ENCODE measurements around the gene XIAP.
"Not testable (repeated sequence)": the region's sequence is repeated elsewhere in the genome, so short reads cannot be mapped to it uniquely, and the experiment has no call there.

Gene XIAP

DNA sequence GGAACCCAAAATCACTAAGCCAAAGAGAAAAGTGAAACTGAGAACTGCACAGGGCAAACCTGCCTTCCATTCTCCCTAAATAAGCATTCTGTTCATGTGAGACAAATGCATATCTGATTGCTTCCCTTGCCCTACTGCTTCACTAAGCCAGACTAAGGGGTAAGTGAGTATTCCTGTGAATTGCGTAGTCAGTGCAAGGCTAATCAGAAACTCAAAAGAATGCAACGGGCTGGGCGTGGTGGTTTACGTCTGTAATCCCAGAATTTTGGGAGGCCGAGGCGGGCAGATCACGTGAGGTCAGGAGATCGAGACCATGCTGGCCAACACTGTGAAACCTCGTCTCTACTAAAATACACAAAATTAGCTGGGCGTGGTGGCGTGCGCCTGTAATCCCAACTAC, 10.8 kb upstream of the XIAP start:
- no peak overlapping the region for H2AFZ ChIP-seq (ENCODE audit: low read depth, low read length)
- H3K4me3 ChIP-seq (ENCODE audit: low read length) = no peak overlapping the region
- no peaks in the 10 kb centered on the region for H3K9me3 ChIP-seq (ENCODE audit: low read length)
- no peaks in the 10 kb centered on the region for H3K27me3 ChIP-seq (ENCODE audit: insufficient read depth, low read length)
- no peaks in the 10 kb centered on the region for H3K36me3 ChIP-seq (ENCODE audit: insufficient read depth, low read length)
- H3K4me1 ChIP-seq (ENCODE audit: insufficient read depth, low read length) = no peaks in the 10 kb centered on the region

DNA sequence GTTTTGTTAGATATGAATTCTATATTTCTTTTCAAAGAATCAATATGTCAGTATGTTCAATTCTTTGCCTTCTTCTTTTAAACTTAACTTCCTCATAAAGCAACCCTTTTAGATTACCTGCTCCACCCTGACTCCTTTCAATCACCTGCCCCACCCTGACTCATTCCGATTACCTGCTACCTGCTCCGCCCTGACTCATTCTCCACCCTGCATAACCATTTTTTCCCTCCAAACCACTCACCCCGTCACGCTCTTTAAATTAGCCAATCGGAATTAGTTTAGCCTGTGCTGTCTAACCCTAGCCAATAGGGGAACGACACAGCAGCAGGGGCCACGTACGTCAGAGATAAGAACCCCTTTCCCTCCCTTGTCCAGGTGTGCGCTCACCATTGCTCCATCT, 9.9 kb upstream of the XIAP start:
- not testable (repeated sequence) for H3K27me3 ChIP-seq (ENCODE audit: insufficient read depth, low read length); H3K4me3 ChIP-seq (ENCODE audit: low read length); H3K4me1 ChIP-seq (ENCODE audit: insufficient read depth, low read length); H2AFZ ChIP-seq (ENCODE audit: low read depth, low read length); H3K9me3 ChIP-seq (ENCODE audit: low read length); H3K36me3 ChIP-seq (ENCODE audit: insufficient read depth, low read length)

DNA sequence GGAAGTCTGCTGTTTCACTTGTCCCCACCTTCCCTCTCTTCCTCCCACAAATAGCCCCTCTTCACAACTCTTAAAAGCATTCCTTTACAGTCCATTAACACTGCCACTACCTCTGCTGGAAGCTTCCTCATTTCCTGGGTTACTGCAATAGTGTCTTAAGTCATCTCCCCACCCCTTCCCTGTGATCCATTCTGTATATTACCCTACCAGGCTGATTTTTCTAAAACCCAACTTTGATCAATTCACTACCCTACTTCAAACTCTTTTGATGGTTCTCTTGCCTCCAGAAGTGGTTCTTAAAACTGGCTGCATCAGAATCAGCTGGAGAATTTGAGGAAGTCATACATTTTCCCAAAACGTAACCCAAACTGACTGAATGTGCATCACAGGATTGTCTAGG, 8.8 kb upstream of the XIAP start:
- Histone ChIP-seq H3K27me3 (ENCODE audit: insufficient read depth, low read length) (no peaks in the 10 kb centered on the region), H3K9me3 (ENCODE audit: low read length) (no peaks in the 10 kb centered on the region), H3K4me1 (ENCODE audit: insufficient read depth, low read length) (no peaks in the 10 kb centered on the region), H3K36me3 (ENCODE audit: insufficient read depth, low read length) (no peaks in the 10 kb centered on the region), H3K4me3 (ENCODE audit: low read length) (no peak overlapping the region), H2AFZ (ENCODE audit: low read depth, low read length) (no peak overlapping the region)

DNA sequence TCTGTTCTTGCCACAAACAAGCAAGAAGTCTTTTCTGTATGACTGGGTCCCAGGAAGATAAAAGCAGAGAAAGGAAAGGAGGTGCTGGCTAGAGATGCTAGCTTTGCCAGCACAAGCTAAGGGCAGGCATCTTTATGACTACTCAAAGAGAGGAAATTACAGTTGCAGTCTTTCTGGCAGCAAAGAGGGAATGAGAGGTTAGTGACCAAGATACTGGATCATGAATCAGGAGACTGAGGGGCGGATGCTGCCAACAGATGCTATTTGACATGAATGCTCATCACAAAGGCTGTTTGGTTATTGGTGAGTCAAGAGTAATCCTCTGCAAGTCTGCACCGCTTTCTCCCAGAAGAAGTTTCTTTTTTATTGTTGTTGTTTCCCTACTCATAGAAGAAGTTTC, 5.5 kb upstream of the XIAP start:
- Histone ChIP-seq H3K4me3 (ENCODE audit: low read length) (no peak overlapping the region), H3K9me3 (ENCODE audit: low read length) (no peaks in the 10 kb centered on the region), H3K36me3 (ENCODE audit: insufficient read depth, low read length) (no peaks in the 10 kb centered on the region), H2AFZ (ENCODE audit: low read depth, low read length) (no peak overlapping the region), H3K27me3 (ENCODE audit: insufficient read depth, low read length) (no peaks in the 10 kb centered on the region), H3K4me1 (ENCODE audit: insufficient read depth, low read length) (no peaks in the 10 kb centered on the region)

DNA sequence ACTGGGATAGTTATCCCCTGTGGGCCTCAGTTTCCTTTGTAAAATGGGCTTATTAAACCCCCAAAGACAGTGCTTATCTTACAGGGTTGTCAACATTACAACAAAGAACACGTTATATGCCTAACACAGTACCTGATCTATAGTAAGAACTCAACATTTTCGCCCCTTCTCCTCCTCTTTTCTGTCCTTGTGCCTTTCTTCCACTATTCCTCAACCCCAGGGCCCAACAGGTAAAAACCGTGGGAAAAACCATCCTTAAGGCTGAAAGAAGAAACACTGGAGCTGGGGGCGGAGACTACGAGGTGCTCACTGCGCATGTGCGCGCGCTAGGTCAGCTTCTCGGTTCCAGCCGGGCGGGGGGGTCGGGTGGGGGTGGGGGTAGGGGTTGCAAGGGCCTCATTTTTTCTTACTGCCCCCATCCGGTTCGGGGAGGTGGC, 426 bp upstream of the XIAP start:
- Histone ChIP-seq H3K36me3 (ENCODE audit: insufficient read depth, low read length) (no peaks in the 10 kb centered on the region), H3K27me3 (ENCODE audit: insufficient read depth, low read length) (no peaks in the 10 kb centered on the region), H3K4me3 (ENCODE audit: low read length) (peak overlapping the region; percentile 93), H3K9me3 (ENCODE audit: low read length) (no peaks in the 10 kb centered on the region), H3K4me1 (ENCODE audit: insufficient read depth, low read length) (no peaks in the 10 kb centered on the region), H2AFZ (ENCODE audit: low read depth, low read length) (peak overlapping the region; percentile 37)

DNA sequence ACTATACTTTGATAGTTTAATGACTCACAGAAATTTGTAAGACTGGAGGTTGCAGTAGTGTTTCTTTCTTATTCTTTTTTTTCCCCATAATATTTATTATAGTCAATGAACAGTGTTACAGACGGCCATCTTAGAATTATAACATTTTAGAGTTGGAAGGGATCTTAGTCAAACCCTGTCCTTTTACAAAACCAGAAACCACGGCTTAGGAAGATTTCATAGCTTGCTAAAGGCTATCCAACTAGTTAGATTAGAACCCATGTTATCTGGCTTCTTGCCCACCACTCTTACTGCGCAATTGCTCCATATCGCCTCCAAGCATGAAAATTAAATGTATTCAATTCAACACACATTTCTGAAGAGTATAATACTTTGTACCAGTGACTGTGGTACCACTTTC, 1.1 kb downstream of the XIAP start:
- Histone ChIP-seq H3K27me3 (ENCODE audit: insufficient read depth, low read length) (no peaks in the 10 kb centered on the region), H2AFZ (ENCODE audit: low read depth, low read length) (no peak overlapping the region), H3K9me3 (ENCODE audit: low read length) (no peaks in the 10 kb centered on the region), H3K4me1 (ENCODE audit: insufficient read depth, low read length) (no peaks in the 10 kb centered on the region), H3K36me3 (ENCODE audit: insufficient read depth, low read length) (no peaks in the 10 kb centered on the region), H3K4me3 (ENCODE audit: low read length) (peak overlapping the region; percentile 93)

DNA sequence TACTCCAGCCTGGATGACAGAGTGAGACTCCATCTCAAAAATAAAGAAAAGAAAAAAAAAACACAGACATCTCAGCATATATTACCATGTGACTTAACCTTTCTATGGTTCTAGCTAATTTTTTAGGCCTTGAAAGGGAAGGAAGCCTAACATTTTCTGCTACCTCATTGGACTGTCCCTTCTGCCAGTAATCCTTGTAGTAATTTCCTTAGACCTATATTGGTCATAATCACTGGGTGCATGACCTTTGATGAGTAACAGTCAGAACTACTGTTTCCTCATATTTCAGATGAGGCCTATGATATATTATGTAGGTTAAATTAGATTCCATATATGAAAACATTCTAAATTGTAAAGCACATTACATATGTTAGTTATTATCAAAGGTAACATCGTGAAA, 9.6 kb downstream of the XIAP start:
- Histone ChIP-seq H3K36me3 (ENCODE audit: insufficient read depth, low read length) (no peaks in the 10 kb centered on the region), H2AFZ (ENCODE audit: low read depth, low read length) (no peak overlapping the region), H3K9me3 (ENCODE audit: low read length) (no peaks in the 10 kb centered on the region), H3K4me3 (ENCODE audit: low read length) (no peak overlapping the region), H3K27me3 (ENCODE audit: insufficient read depth, low read length) (no peaks in the 10 kb centered on the region), H3K4me1 (ENCODE audit: insufficient read depth, low read length) (no peaks in the 10 kb centered on the region)

DNA sequence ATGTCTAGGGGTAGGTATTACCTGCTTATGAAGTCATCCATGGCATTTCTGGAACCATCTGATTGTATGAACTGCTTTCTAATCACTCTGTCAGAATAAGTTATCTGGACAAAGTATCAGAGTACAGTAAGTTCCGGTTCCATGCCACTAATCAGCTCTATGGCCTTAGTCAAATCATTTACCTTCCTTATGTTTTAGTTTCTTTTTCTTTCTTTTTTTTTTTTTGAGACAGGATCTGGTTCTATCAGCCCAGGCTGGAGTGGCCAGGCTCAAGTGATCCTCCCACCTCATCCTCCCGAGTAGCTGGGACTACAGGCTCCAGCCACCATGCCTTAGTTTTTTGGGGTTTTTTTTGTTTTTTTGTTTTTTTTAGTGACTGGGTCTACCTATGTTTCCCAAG, 11.5 kb downstream of the XIAP start:
- Histone ChIP-seq H3K9me3 (ENCODE audit: low read length) (no peaks in the 10 kb centered on the region), H3K4me3 (ENCODE audit: low read length) (no peak overlapping the region), H3K27me3 (ENCODE audit: insufficient read depth, low read length) (no peaks in the 10 kb centered on the region), H3K4me1 (ENCODE audit: insufficient read depth, low read length) (no peaks in the 10 kb centered on the region), H2AFZ (ENCODE audit: low read depth, low read length) (no peak overlapping the region), H3K36me3 (ENCODE audit: insufficient read depth, low read length) (no peaks in the 10 kb centered on the region)

DNA sequence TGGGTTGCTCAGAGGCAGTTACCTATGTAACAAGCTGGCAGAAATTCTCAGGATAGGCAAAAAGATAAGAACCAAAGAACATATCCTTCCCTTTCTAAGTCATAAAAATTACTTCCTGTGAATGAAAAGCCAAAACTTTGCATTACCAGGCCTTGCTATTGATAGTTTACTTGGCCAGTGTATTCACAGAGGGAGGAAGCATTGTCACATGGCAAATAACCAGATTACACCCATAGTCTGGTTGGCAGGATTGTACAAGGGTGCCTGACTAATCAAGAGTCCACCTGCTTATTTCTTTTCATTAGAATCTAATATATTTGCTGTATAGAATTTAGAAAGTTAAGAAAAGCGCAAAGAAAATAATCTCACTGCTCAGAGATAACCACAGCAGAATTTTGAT, 14.1 kb downstream of the XIAP start:
- Histone ChIP-seq H3K36me3 (ENCODE audit: insufficient read depth, low read length) (no peaks in the 10 kb centered on the region), H3K9me3 (ENCODE audit: low read length) (no peaks in the 10 kb centered on the region), H3K4me1 (ENCODE audit: insufficient read depth, low read length) (no peaks in the 10 kb centered on the region), H3K4me3 (ENCODE audit: low read length) (no peak overlapping the region), H2AFZ (ENCODE audit: low read depth, low read length) (no peak overlapping the region), H3K27me3 (ENCODE audit: insufficient read depth, low read length) (no peaks in the 10 kb centered on the region)

DNA sequence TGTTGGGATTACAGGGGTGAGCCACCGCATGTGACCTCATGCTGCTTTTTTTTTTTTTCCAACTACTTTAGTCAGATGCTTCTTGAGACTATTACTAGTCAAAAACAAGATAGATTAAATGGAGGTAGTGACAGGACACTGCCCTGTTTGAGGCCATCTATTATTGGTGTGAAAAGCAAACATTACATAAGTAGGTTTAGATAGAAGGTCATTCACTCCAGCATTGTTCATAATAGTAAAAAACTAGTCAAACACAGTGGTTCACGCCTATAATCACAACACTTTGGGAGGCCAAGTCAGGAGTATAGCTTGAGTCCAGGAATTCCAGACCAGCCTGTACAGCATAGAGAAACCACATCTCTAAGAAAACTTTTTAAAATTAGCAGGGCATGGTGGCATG, 16.3 kb downstream of the XIAP start:
- Histone ChIP-seq H3K4me1 (ENCODE audit: insufficient read depth, low read length) (no peaks in the 10 kb centered on the region), H3K36me3 (ENCODE audit: insufficient read depth, low read length) (no peaks in the 10 kb centered on the region), H3K4me3 (ENCODE audit: low read length) (no peak overlapping the region), H3K9me3 (ENCODE audit: low read length) (no peaks in the 10 kb centered on the region), H2AFZ (ENCODE audit: low read depth, low read length) (no peak overlapping the region), H3K27me3 (ENCODE audit: insufficient read depth, low read length) (no peaks in the 10 kb centered on the region)

DNA sequence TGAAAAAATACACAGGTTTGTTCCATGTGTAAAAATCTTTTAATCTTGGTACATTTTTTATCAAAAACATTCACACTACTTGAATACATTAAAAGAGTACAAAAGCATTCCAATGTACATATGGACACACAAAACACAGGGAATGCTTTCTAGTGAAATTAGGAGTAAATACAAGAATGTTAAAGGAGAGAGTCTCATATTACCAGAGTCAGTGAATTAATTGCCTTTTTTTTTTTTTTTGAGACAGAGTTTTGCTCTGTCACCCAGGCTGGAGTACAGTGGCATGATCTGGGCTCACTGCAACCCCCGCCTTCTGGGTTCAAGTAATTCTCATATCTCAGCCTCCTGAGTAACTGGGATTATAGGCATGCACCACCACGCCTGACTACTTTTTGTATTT, 17.0 kb downstream of the XIAP start:
- H3K4me1 ChIP-seq (ENCODE audit: insufficient read depth, low read length) = no peaks in the 10 kb centered on the region
- no peaks in the 10 kb centered on the region for H3K36me3 ChIP-seq (ENCODE audit: insufficient read depth, low read length)
- no peaks in the 10 kb centered on the region for H3K9me3 ChIP-seq (ENCODE audit: low read length)
- no peak overlapping the region for H2AFZ ChIP-seq (ENCODE audit: low read depth, low read length)
- no peak overlapping the region for H3K4me3 ChIP-seq (ENCODE audit: low read length)
- no peaks in the 10 kb centered on the region for H3K27me3 ChIP-seq (ENCODE audit: insufficient read depth, low read length)

DNA sequence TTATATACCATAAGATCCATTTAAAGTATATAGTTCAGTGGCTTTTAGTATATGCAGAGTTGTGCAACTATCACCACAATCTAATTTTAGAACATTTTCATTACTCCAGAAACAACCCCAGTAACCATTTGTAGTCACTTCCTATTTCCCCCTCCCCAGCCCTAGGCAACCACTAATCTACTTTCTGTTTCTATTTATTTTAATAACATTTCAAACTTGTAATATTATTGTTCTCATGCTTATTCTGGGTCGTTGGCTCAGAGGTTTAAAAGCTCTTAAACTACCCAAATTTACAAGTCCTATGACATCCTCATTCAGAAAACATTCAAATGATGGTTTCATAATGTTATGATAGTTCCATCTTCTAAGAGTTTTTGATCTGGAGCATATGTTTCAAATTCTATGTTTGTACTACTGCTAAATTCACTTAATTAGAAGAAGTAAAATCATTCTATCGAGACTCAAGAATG, 18.4 kb downstream of the XIAP start:
- H2AFZ ChIP-seq (ENCODE audit: low read depth, low read length) = no peak overlapping the region
- no peaks in the 10 kb centered on the region for H3K9me3 ChIP-seq (ENCODE audit: low read length)
- H3K27me3 ChIP-seq (ENCODE audit: insufficient read depth, low read length) = no peaks in the 10 kb centered on the region
- no peaks in the 10 kb centered on the region for H3K4me1 ChIP-seq (ENCODE audit: insufficient read depth, low read length)
- no peak overlapping the region for H3K4me3 ChIP-seq (ENCODE audit: low read length)
- H3K36me3 ChIP-seq (ENCODE audit: insufficient read depth, low read length) = no peaks in the 10 kb centered on the region

DNA sequence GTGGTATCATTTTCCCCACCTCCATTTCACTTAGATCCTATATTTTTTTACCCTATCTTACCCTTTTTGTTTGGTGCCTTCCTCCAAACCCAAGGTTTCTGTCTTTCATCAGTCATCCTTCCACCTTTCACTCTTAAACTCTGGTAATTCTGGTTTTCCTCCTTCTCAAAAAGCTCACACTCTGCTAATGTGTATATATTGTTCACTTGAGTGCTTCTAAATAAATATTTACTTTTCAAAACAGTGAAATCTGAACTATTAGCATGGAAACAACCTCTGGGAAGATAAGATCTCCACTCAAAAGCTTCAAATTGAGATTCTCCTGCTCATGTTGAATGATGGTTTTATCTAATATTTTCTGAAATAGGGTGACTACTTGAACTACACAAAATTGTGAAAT, 21.5 kb downstream of the XIAP start:
- no peak overlapping the region for H3K4me3 ChIP-seq (ENCODE audit: low read length)
- no peak overlapping the region for H2AFZ ChIP-seq (ENCODE audit: low read depth, low read length)
- no peaks in the 10 kb centered on the region for H3K9me3 ChIP-seq (ENCODE audit: low read length)
- H3K4me1 ChIP-seq (ENCODE audit: insufficient read depth, low read length) = no peaks in the 10 kb centered on the region
- H3K36me3 ChIP-seq (ENCODE audit: insufficient read depth, low read length) = peaks cover 4% of the 10 kb centered on the region
- no peaks in the 10 kb centered on the region for H3K27me3 ChIP-seq (ENCODE audit: insufficient read depth, low read length)

DNA sequence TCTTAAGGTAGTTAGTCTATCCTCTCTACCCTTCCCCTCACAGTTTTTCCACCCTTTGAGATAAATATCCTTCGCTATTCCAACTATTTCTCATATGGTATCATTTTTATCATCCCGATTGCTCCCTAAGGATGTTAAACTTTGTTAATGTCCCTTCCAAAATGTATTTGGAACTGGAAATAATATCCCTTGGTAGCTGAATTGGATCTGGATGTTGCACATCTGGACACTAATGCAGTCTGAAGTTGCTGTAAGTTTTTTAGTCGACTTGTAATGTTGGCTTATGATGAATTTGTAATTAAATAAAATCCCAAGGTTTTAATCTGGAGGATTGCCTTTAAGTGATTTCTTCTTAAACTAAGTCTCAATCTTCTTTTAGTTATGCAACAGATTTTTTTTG, 22.5 kb downstream of the XIAP start:
- no peak overlapping the region for H3K4me3 ChIP-seq (ENCODE audit: low read length)
- no peaks in the 10 kb centered on the region for H3K9me3 ChIP-seq (ENCODE audit: low read length)
- no peaks in the 10 kb centered on the region for H3K4me1 ChIP-seq (ENCODE audit: insufficient read depth, low read length)
- H3K27me3 ChIP-seq (ENCODE audit: insufficient read depth, low read length) = no peaks in the 10 kb centered on the region
- peaks cover 4% of the 10 kb centered on the region for H3K36me3 ChIP-seq (ENCODE audit: insufficient read depth, low read length)
- H2AFZ ChIP-seq (ENCODE audit: low read depth, low read length) = no peak overlapping the region

Measured in neuron (in vitro differentiated cells).